ENCODE data around the gene PDHB. TPM values are rescaled to one million over a fixed set of nuclear protein-coding genes. Genes with fewer than 3 reads are reported as not detected.

Gene PDHB
- total and polyA plus RNA-seq, 2 of the 13 experiments (the other 11 are each of a cell fraction or from before 2014, with no cell fraction given), result 108 to 153 TPM

GRCh38 chr3:58433400-58434167 lies at the start of gene PDHB (continued):
- no peak for TF ChIP-seq SRSF4 (IDR thresholded peaks at IDR 0.05; ENCODE audit: low read depth, low read length, poor library complexity, severe bottlenecking)
- TF ChIP-seq ATAD3A (CRISPR knock-in tag; IDR thresholded peaks at IDR 0.05), result no peak
- no peak for TF ChIP-seq GLI4 (CRISPR knock-in tag; IDR thresholded peaks at IDR 0.05; ENCODE audit: borderline replicate concordance)
- TF ChIP-seq ZNF30 (CRISPR knock-in tag; IDR thresholded peaks at IDR 0.05), result 0 out of 2 replicates have a peak, but pooled peaks have one; percentile 9
- TF ChIP-seq STAG1 (CRISPR knock-in tag; IDR thresholded peaks at IDR 0.05), result peak; percentile 29
- TF ChIP-seq MLLT10 (CRISPR knock-in tag; IDR thresholded peaks at IDR 0.05), result no peak
- TF ChIP-seq ZNF407 (CRISPR knock-in tag; IDR thresholded peaks at IDR 0.05; ENCODE audit: not compliant biosample characterization), result peak; percentile 72
- peak; percentile 74 for TF ChIP-seq HDAC1 (CRISPR knock-in tag; IDR thresholded peaks at IDR 0.05)
- TF ChIP-seq ZNF598 (CRISPR knock-in tag; IDR thresholded peaks at IDR 0.05; ENCODE audit: borderline replicate concordance), result no peak
- TF ChIP-seq CAMTA2 (CRISPR knock-in tag; IDR thresholded peaks at IDR 0.05; ENCODE audit: borderline replicate concordance), result peak; percentile 25; the same call in 1 of the 2 replicates
- no peak; the same call in 1 of the 2 replicates for TF ChIP-seq HHEX (CRISPR knock-in tag; IDR thresholded peaks at IDR 0.05)
- TF ChIP-seq ARID4A (CRISPR knock-in tag; IDR thresholded peaks at IDR 0.05; ENCODE audit: borderline replicate concordance), result peak; percentile 94
- TF ChIP-seq NFIC (IDR thresholded peaks at IDR 0.05; ENCODE audit: low read length), result no peak
- TF ChIP-seq PPARG (CRISPR knock-in tag; conservative IDR thresholded peaks at IDR 0.05), result peak; percentile 54; the same call in 1 of the 2 replicates
- no peak for TF ChIP-seq ZNF841 (CRISPR knock-in tag; IDR thresholded peaks at IDR 0.05; ENCODE audit: borderline replicate concordance)
- TF ChIP-seq FOXM1 (CRISPR knock-in tag; IDR thresholded peaks at IDR 0.05), result no peak

All from HepG2 (cell line).